Body of pancreas (tissue), 4 donors: Measurements from ENCODE around the gene GUCY2C. TPM values are rescaled to one million over a fixed set of nuclear protein-coding genes. Genes with fewer than 3 reads are reported as not detected.

Source experiments
- ATAC-seq: fragments of 150-250 bp; one replicate; pipeline ENCODE4 v1.9.1; 2016
- DNase-seq, 4 donors: peaks; one replicate each; pipeline ENCODE4 v3.0.0-alpha.2; 2019
- H3K27ac ChIP-seq, 4 donors: fragments of 200-600 bp; sonication (generic); 1 replicate in 3 of 4; 2 replicates in 1 of 4; pipeline versions ENCODE4 v1.5.1 to v1.6.1; 2016 to 2019; ENCODE audit warnings: mild to moderate bottlenecking in 1 of 4, mixed read lengths in 1 of 4, moderate library complexity in 1 of 4
- H3K27me3 ChIP-seq, 2 donors: fragments of 200-600 bp; sonication (generic); one replicate each; pipeline ENCODE4 v1.6.0; 2016; ENCODE audit warnings: mild to moderate bottlenecking in 1 of 2
- H3K36me3 ChIP-seq, 2 donors: fragments of 200-600 bp; sonication (generic); replicated peaks in 1 of 2; 2 replicates each; pipeline ENCODE4 v1.5.1; 2016; ENCODE audit warnings: low read depth in 2 of 2; ENCODE audit not compliant: insufficient read depth in 1 of 2
- H3K4me1 ChIP-seq: fragments of 200-600 bp; sonication (generic); one replicate; pipeline ENCODE4 v1.6.0; 2016
- H3K4me3 ChIP-seq, 2 donors: fragments of 200-600 bp; sonication (generic); 1 replicate in 1 of 2; 2 replicates in 1 of 2; pipeline ENCODE4 v1.5.1; 2016 to 2019
- H3K9me3 ChIP-seq, 3 donors: fragments of 200-600 bp; sonication (generic); 1 replicate in 2 of 3; 2 replicates in 1 of 3; pipeline ENCODE4 v1.5.1; 2016
- POLR2A ChIP-seq, 3 donors: fragments of 450-650 bp; IDR thresholded peaks; one replicate each; pipeline ENCODE4 v1.6.1; 2016; ENCODE audit warnings: antibody characterized with exemption in 3 of 3, mild to moderate bottlenecking in 2 of 3
- WGBS, 2 donors: methylation state at CpG; one replicate each; pipeline ENCODE4 v1.1.5; 2017; 5-methylcytosine and 5-hydroxymethylcytosine counted together
- intact Hi-C: fragments of 100-400 bp; cut with DNase I; formaldehyde crosslinking; loops from one replicate; pipeline ENCODE4 v1.15.1; 2023
- total RNA-seq, 2 donors: library from RNA; depleted of rRNA; stranded (reverse); fragments of >200 nt; gene quantifications; one replicate each; pipeline ENCODE4 v1.1.0, GENCODE V29; 2016
- TF ChIP-seq, protein P1 (sequence below), 7 experiments: fragments of 450-650 bp in 4 of 7; fragments of 200-600 bp in 3 of 7; sonication (generic) in 3 of 7; IDR thresholded peaks; one replicate each; pipeline ENCODE4 v1.5.1; 2016 to 2019; ENCODE audit warnings: antibody characterized with exemption in 7 of 7

GUCY2C gene
- total RNA-seq, 2 donors from 2014 or later = not detected

DNA sequence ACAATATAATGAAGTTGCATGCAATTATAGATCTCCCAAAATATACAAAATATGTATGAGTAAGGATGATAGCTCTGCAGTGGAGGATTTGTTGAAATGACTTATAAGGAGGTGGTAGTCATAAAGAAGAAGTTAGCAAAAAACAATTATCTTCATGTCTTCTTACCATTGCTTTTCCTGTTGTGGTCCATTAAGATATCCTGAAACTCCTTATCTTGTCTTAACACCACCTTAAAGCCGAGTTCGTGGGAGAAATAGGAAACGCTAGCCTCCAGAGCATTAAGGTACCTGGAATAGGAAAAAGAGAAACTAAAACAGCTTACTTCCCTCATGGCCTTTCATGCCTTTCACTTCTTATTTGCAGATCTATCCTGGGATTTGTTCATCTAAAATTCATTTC lies 15.2 kb downstream of the GUCY2C start:
- DNase-seq = no peak
- H3K36me3 ChIP-seq = no peaks in the 10 kb centered on the region
- no peak for TF ChIP-seq POLR2A (IDR thresholded peaks at IDR 0.05)
- TF ChIP-seq, protein P1, sequence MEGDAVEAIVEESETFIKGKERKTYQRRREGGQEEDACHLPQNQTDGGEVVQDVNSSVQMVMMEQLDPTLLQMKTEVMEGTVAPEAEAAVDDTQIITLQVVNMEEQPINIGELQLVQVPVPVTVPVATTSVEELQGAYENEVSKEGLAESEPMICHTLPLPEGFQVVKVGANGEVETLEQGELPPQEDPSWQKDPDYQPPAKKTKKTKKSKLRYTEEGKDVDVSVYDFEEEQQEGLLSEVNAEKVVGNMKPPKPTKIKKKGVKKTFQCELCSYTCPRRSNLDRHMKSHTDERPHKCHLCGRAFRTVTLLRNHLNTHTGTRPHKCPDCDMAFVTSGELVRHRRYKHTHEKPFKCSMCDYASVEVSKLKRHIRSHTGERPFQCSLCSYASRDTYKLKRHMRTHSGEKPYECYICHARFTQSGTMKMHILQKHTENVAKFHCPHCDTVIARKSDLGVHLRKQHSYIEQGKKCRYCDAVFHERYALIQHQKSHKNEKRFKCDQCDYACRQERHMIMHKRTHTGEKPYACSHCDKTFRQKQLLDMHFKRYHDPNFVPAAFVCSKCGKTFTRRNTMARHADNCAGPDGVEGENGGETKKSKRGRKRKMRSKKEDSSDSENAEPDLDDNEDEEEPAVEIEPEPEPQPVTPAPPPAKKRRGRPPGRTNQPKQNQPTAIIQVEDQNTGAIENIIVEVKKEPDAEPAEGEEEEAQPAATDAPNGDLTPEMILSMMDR (IDR thresholded peaks at IDR 0.05) = no peak
- ATAC-seq = no peak
- H3K9me3 ChIP-seq = no peaks in the 10 kb centered on the region
- H3K4me1 ChIP-seq = no peaks in the 10 kb centered on the region
- no peak overlapping the region for H3K27ac ChIP-seq
- intact Hi-C loops = no loop called here
- H3K27me3 ChIP-seq = no peaks in the 10 kb centered on the region
- WGBS, 2 donors = 71 to 85% methylated on average over 3 of the region's 3 CpGs
- no peak overlapping the region for H3K4me3 ChIP-seq

DNA sequence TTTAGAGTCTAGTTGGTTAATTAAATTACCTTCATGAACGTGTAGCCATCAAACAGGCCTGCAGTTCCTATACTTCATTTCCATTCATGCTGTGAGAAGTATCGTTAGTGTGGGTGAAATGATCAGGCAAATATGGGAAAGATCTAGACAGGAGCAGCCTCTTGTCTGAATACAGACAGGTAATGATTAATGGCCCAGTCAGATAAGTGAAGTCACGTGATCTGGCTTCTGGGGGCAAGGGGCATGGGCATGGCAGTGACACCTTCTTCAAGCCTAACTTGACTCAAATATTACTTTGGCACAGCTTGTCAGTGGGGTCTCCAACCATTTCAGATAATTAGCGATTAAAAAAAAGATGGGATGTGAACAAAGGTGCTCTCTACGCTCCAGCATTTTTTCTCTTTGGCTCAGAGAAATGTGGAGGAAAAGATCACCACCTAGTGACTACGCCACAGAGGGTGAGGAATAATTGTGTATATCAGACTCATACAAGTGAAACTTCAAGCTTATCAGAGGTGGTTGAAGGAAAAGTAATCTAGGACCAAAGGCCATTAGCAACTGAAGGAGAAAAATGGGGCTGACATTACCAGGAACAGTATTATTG lies 17.8 kb downstream of the GUCY2C start:
- Histone ChIP-seq H3K36me3 (no peaks in the 10 kb centered on the region), H3K27me3 (no peaks in the 10 kb centered on the region), H3K9me3 (no peaks in the 10 kb centered on the region), H3K27ac (no peak overlapping the region), H3K4me3 (no peak overlapping the region), H3K4me1 (no peaks in the 10 kb centered on the region)
- intact Hi-C loops = no loop called here
- no peak for TF ChIP-seq POLR2A (IDR thresholded peaks at IDR 0.05)
- TF ChIP-seq, protein P1 (IDR thresholded peaks at IDR 0.05) = no peak
- WGBS, 2 donors = 65 to 77% methylated on average over 6 of the region's 6 CpGs
- DNase-seq (no peak), ATAC-seq (no peak)

GRCh38 chr12:14668591-14668990 lies 27.8 kb downstream of the GUCY2C start:
- H3K4me3 ChIP-seq = no peak overlapping the region

DNA sequence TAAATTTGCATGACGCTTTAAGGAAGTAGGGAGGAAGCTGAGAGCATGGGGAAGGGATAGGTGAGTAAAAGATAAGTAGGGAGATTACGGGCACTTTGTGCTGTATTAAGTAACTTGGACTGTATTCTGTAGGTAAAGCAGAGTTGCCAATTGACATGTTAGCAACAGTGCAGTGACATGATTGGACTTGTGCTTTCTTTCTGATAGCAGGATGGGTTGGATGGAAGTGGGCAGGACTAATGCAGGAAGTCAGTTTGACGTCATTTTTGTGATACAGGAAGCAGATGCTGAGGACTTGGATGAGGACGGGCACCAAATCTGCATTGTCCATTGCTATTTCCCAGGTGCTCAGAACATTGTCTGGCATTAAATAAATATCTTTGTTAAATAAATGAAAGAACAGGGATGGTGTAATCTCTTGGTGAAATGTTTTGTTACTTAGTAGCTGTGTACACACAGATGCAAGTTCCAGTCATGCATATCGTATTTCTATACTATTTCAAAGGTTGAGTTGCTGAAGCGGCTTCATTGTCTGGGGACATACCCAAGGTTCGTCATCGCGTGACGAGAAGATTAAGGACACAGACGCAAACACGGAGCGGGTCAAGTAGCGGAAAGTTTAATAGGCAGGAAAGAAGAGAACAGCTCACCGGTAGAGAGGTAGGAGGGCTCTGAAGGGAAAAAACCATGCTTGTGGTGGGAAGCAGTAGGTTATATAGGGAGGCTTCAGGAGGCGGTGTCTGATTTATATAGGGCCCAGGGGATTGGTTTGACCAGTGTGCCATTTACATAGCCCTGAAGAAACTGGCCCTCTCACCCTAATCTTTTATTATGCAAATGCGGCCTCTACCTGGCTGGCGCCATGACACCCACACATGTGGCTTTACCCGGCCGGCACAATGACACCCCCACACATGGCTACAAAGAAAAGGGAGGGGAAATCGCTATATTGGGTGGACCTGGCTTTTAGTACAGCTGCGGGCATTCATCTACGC lies 30.7 kb downstream of the GUCY2C start:
- TF ChIP-seq, protein P1 (IDR thresholded peaks at IDR 0.05) = no peak
- TF ChIP-seq POLR2A (IDR thresholded peaks at IDR 0.05) = no peak
- no peaks in the 10 kb centered on the region for H3K36me3 ChIP-seq
- 87 to 89% methylated on average over 23 of the region's 23 CpGs for WGBS, 2 donors

More at GRCh38 chr12:14668591-14668990, 27.8 kb downstream of the GUCY2C start:
- Histone ChIP-seq H3K27me3 (no peaks in the 10 kb centered on the region), H3K27ac (no peak overlapping the region), H3K9me3 (no peaks in the 10 kb centered on the region), H3K36me3 (no peaks in the 10 kb centered on the region), H3K4me1 (no peaks in the 10 kb centered on the region)
- ATAC-seq (no peak), DNase-seq (peak in 3 of 4 donors; percentile 12 to 36 (median 13))
- 89 to 96% methylated on average over 3 of the region's 3 CpGs for WGBS, 2 donors
- no peak for TF ChIP-seq POLR2A (IDR thresholded peaks at IDR 0.05)
- TF ChIP-seq, protein P1 (IDR thresholded peaks at IDR 0.05) = no peak
- intact Hi-C loops = no loop called here

More for the DNA sequence above, 30.7 kb downstream of the GUCY2C start:
- DNase-seq (no peak), ATAC-seq (no peak)
- H3K4me1 ChIP-seq = no peaks in the 10 kb centered on the region
- no peaks in the 10 kb centered on the region for H3K9me3 ChIP-seq
- no peak overlapping the region for H3K27ac ChIP-seq
- H3K4me3 ChIP-seq = no peak overlapping the region
- no peaks in the 10 kb centered on the region for H3K27me3 ChIP-seq
- intact Hi-C loops = no loop called here
